ENCODE results near the gene PPP4R4.

Gene PPP4R4

DNA sequence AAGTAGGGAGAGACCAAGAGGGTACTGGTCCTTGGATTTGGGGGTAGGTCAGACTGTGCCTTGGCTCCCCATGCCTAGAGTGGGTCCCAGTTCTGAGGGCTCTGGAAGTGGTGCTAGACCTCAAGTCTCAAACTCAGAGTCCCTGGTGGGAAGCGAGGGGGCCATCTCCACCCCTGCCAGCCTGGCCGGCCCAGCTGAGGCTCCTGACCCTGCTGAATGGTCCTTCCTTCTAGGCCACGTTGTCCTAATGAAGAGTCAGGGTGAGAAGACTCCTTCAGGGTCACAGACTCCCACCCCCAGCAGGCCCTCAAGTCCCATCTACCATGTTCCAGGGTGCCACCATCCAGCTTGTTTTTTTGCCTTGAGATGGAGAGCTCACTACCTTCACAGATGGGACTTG, 136.1 kb downstream of the PPP4R4 start:
- no peak for DNase-seq

DNA sequence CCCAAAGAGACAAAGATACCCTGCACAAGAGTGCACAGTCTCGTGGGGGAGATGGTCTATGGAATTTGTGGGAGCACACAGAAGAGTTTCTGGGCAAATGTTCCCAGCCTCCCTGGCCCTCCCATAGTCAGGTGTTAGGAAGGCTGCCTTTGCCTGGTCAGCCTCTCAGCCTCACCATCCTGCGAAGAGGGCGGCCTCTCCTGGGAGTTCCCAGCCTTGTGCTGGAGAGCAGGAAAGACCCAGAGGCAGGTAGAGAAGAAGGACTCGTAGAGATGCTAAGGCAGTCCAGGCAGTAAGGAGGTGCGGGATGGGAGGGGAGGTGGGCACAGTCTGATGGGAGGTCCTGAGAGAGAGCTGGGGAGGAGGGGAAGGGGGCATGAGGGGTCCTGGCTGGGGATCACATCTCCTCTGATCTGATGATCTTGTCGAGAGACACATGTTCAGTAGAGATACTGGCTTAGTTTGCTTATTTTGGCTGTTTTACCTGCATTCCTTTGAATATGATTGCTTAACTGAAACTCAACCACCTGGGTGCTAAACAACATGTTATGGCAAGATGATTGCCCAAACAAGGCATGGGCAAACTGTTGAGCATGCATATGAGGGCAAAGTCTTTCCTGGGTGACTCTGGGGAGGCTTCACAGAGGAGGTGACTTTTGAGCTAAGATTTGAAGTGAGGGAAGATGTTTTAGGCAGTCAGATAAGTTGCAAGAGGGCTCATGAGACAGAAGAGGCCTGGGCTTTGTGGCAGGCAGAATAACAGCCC, 138.5 kb downstream of the PPP4R4 start:
- no peak for DNase-seq

DNA sequence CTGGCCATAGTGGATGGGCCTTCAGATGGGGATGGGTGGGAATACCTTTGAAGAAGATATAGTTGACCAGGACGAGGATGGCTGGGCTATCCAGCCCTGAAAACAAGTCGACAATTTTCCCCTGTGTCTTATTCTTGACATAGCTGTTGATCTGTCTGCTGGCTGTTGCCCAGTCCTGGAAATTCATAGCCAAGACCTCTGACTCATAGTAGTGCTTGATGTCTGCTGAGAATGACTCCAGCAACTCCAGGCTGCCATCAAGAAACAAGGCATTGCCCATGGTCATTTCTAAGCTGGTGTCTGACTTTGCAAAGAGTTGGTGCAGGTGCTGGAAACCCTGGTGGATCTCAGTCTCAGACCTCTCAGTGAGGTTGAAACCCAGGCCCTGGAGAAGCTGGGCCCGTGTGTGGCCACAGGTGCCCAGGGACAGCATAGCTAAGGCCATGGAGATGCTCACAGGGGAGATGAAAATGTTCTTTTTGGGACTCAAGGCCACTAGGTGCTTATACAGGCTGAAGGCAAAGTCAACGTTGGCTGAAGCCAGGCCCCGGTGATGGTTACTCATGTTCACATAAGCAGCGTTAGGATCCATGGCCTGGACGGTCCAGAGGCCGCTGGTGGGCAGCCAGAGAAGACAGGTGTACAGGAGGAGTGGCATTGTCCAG, 140.0 kb downstream of the PPP4R4 start:
- DNase-seq, result no peak

DNA sequence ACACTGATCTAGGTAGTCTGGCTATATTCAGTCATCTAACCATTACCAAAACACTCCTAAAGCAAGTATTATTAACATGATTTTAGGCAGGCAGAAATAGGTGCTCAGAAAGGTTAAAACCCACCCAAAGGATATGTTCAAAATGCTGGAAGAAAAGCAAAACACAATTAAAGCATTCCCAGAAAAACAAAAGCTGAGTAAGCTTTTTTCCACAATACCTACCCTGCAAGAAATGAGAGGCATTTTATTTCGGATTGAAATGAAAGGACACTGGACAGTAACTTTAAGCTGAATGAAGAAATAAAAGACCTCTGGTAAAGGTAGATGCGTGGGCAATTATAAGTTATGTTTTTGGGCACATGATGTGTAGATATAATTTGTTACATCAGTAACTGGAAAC, 140.8 kb downstream of the PPP4R4 start:
- DNase-seq, result no peak

DNA sequence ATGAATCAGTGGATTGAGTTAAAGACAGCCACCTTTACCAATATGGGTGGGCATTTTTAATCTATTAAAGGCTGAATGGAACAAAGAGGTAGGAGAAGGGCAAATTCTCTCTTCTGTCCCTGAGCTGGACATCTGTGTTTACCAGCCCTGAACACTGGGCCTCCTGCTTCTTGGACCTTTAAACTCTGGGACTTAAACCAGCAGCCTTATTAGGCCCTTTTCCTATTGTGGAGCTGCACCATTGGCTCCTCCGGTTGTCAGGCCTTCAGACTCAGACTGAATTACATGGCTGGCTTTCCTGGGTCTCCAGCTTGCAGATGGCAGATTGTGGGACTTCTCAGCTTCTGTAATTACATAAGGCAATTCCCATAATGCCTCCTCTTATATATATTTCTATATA, 142.6 kb downstream of the PPP4R4 start:
- DNase-seq, result no peak

DNA sequence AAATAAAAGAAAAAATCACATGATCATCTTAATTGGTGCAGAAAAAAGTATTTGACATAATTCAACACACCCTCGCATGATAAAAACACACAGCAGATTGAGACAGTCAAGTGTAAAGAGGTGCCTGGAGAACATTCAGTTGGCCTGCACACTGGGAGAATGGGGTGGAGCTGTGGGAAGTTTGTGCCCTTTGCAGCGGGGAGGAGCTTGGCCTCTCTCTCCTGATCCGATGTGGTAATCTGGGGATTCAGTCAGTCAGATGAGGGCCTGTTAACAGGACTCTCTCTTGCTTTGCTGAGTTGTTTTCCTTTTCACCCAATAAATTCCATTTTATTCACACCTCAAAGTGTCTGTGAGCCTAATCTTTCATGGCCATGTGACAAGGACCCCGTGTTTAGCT, 143.1 kb downstream of the PPP4R4 start:
- no peak for DNase-seq

DNA sequence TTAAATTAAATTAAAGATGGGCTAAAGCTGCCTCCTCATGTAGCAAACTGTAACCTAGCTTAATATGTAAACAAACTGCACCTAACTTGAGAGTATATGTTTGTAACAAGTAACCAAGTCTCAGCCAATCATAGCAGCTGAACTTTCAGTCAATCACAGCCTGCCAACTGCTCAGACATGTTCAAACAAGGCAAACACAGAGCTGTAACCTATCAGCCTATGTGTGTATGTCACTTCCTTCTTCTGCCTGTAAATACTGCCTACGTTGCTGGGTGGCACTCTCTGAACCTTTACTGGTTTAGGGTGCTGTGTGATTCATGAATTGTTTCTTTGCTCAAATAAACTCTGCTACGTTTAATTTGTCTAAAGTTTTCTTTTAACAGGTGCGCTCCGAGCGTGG, 146.1 kb downstream of the PPP4R4 start:
- DNase-seq, result no peak

DNA sequence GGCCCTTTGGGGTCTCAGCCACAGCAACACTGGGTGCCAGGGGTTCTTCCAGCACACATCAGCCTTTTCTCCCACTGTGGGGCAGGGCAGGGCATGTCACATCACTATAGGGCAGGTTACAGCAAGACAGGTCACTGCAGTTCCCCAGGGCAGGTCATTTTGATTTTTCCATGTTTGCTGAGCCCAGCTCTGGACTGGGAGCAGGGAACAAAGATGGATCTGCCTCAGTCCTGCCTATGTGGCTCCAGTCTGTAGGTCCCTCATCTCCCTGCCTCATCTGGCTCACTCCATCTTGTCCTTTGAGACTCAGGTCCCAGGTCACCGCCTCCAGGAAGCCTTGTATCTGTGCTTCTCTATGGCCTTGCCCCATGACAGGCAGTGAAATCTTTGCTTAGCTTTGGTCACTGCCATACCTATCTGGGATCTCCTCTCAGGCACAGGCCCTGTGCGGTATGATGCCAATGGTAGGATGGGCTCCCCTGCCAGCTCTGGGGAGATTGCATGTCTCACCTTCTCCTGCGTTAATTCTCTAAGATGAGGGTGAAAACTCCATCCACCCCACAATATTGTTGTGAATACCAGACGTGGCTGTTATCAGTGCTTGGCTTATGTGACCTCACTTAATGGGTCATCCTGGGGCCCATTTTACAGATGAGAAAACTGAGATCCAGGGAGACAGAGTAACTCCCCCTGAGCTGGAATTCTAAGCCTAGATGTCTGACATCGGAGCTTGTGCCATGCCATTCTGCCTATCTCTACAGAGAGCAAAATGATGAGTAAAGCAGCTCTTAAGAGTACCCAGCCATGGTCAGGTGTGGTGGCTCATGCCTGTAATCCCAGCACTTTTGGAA, 147.5 kb downstream of the PPP4R4 start:
- no peak for DNase-seq

DNA sequence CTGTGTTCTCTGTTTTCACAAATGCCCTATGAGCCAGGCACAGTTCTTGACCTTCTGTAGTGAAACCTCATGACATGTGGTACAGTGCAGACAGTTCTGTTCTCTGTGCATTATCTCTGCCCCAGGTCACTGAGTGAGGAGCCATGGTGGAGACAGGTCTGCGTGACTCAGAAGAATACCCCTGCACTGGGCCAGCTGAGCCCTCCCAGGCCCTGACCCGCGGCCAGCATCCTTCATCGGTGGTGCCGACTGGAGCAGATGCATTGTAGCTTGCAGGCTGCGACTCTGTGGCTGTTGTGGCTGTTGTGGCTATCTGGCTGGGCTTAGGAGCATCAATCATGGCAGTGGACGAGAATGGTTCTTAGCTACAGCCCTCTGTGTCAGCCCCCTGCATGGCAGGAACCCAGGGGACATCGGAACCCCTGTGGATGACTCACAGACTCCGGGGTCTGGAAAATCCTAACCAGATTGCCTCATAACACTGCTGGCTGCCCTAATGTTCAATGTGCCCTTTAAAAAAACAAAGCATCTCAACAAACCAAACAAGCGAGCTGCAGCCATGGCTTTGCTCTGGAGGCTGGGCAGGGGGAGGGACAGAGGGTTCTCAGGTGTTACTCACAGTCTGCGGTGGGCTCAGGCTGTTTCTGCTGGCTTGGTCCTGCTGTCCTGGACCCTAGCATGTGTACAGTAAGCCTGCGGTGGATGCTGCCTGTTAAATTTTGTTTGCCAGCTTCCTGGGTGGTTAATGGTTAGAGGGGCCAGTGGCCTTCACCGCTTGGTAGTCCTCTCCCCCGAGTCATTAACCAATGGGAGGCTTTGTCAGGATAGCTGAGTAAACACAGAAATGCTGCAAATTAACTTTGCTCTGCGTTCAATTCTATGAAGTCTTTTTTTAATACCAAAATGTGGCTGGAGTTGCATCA, 148.8 kb downstream of the PPP4R4 start, which contains the start of gene SERPINA6:
Gene SERPINA6, minus strand, starts transcription at position 689 of the 923 bp plus-strand sequence. CDS start 8,688 bp downstream, outside the sequence.
- no peak for DNase-seq

DNA sequence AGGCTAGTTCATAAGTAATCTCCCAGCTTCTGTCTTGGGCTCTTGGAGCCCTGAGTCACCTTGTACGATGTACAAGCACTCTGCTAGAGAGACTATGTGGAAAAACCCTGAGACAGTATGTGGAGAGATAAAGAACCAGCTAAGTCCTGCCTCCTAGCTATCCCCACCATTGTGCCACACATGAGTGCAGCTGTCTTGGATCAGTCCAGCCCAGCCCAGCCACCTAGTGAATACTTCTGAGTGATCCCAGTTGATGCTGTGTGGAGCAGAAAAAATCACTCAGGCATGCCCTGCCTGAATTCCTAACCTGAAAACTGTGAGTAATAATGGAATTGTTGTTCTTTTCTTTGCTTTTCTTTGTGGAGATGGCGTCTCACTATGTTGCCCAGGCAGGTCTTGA, 154.1 kb downstream of the PPP4R4 start:
- no peak for DNase-seq

Data from CD4-positive, alpha-beta T cell treated with Interferon gamma for 1 hour (primary cell).